MCF 10A (cell line): ENCODE results near the gene NIPBL. TPM values are rescaled to one million over a fixed set of nuclear protein-coding genes. Genes with fewer than 3 reads are reported as not detected.

Source experiments
- BruUV-seq: library from RNA; stranded (reverse); fragments of 400-500 nt; replicated peaks from 2 replicates; lab custom pipeline; 2021; lab: Mats Ljungman, UMichigan
- CTCF ChIA-PET: fragments of 300-600 bp; sonication (Branson Sonifier 250); formaldehyde crosslinking; extraction: SDS; loops from one replicate; lab custom pipeline; 2021; ENCODE audit warnings: antibody characterized with exemption, inconsistent platforms; lab: Yijun Ruan, JAX
- POLR2A ChIA-PET: fragments of 300-600, 350-650 bp; sonication (Branson Sonifier 250); formaldehyde crosslinking; extraction: SDS; loops from one replicate; lab custom pipeline; 2020; ENCODE audit warnings: antibody characterized with exemption, inconsistent platforms; lab: Yijun Ruan, JAX
- DNase-seq: peaks from one replicate; pipeline ENCODE4 v3.0.0-alpha.2; 2018; ENCODE audit not compliant: unreplicated experiment
- H3K27ac Mint-ChIP-seq: one replicate; pipeline ENCODE4 v1.8.0; 2022; ENCODE audit warnings: mild to moderate bottlenecking, low read depth, mixed read lengths; ENCODE audit not compliant: unreplicated experiment
- H3K27me3 Mint-ChIP-seq: one replicate; pipeline ENCODE4 v1.8.0; 2022; ENCODE audit warnings: mixed read lengths; ENCODE audit not compliant: insufficient read depth, unreplicated experiment
- H3K36me3 Mint-ChIP-seq: one replicate; pipeline ENCODE4 v1.8.0; 2022; ENCODE audit warnings: mild to moderate bottlenecking, moderate library complexity, mixed read lengths; ENCODE audit not compliant: insufficient read depth, unreplicated experiment
- H3K4me1 Mint-ChIP-seq: one replicate; pipeline ENCODE4 v1.8.0; 2022; ENCODE audit warnings: mixed read lengths; ENCODE audit not compliant: insufficient read depth, unreplicated experiment
- H3K4me3 Mint-ChIP-seq: one replicate; pipeline ENCODE4 v1.8.0; 2022; ENCODE audit warnings: mild to moderate bottlenecking, moderate library complexity, mixed read lengths; ENCODE audit not compliant: unreplicated experiment
- H3K9me3 Mint-ChIP-seq: one replicate; pipeline ENCODE4 v1.8.0; 2022; ENCODE audit warnings: mixed read lengths; ENCODE audit not compliant: unreplicated experiment
- intact Hi-C: fragments of 100-400 bp; cut with micrococcal nuclease; formaldehyde crosslinking; loops from 2 replicates; pipeline ENCODE4 v1.14.1; 2022
- total RNA-seq: library from RNA; stranded (reverse); gene quantifications from 2 replicates; pipeline ENCODE4 v1.2.3, GENCODE V29; 2022
- TF ChIP-seq, protein P1 (sequence below): fragments of 200-600 bp; IDR thresholded peaks from one replicate; pipeline ENCODE4 v1.8.0; 2022; ENCODE audit warnings: antibody characterized with exemption, mild to moderate bottlenecking; ENCODE audit not compliant: unreplicated experiment

NIPBL gene
- total RNA-seq, 1 experiment from 2014 or later: 46.2 TPM

GRCh38 chr5:36894954-36895353 is 18.4 kb downstream of the NIPBL start:
- TF ChIP-seq, protein P1, sequence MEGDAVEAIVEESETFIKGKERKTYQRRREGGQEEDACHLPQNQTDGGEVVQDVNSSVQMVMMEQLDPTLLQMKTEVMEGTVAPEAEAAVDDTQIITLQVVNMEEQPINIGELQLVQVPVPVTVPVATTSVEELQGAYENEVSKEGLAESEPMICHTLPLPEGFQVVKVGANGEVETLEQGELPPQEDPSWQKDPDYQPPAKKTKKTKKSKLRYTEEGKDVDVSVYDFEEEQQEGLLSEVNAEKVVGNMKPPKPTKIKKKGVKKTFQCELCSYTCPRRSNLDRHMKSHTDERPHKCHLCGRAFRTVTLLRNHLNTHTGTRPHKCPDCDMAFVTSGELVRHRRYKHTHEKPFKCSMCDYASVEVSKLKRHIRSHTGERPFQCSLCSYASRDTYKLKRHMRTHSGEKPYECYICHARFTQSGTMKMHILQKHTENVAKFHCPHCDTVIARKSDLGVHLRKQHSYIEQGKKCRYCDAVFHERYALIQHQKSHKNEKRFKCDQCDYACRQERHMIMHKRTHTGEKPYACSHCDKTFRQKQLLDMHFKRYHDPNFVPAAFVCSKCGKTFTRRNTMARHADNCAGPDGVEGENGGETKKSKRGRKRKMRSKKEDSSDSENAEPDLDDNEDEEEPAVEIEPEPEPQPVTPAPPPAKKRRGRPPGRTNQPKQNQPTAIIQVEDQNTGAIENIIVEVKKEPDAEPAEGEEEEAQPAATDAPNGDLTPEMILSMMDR: no peak
- DNase-seq: no peak
- intact Hi-C loops: no loop called here
- BruUV-seq: no TSS peak
- Mint-ChIP-seq H3K4me1 (peaks cover 24% of the 10 kb centered on the region), H3K36me3 (no peaks in the 10 kb centered on the region), H3K4me3 (no peak overlapping the region), H3K9me3 (no peaks in the 10 kb centered on the region), H3K27me3 (no peaks in the 10 kb centered on the region), H3K27ac (no peak overlapping the region)
- ChIA-PET POLR2A (no interaction called here), CTCF (interaction anchor here (0.5 to 0.7 kb wide), 3 partner anchors 20 to 61 kb away, joined by 3 read pairs; no protein-coding TSS in a partner anchor)

GRCh38 chr5:36896476-36896875 is 19.9 kb downstream of the NIPBL start:
- TF ChIP-seq, protein P1: no peak
- H3K36me3 Mint-ChIP-seq: no peaks in the 10 kb centered on the region
- H3K4me3 Mint-ChIP-seq: no peak overlapping the region
- no peak overlapping the region for H3K27ac Mint-ChIP-seq
- intact Hi-C loops: no loop called here
- peaks cover 24% of the 10 kb centered on the region for H3K4me1 Mint-ChIP-seq
- no peak for DNase-seq
- no peaks in the 10 kb centered on the region for H3K9me3 Mint-ChIP-seq
- no TSS peak for BruUV-seq
- CTCF ChIA-PET: no interaction called here
- POLR2A ChIA-PET: interaction anchor here (0.6 to 1.2 kb wide), 2 partner anchors 14 to 383 kb away, joined by 3 read pairs; no protein-coding TSS in a partner anchor
- H3K27me3 Mint-ChIP-seq: no peaks in the 10 kb centered on the region

DNA sequence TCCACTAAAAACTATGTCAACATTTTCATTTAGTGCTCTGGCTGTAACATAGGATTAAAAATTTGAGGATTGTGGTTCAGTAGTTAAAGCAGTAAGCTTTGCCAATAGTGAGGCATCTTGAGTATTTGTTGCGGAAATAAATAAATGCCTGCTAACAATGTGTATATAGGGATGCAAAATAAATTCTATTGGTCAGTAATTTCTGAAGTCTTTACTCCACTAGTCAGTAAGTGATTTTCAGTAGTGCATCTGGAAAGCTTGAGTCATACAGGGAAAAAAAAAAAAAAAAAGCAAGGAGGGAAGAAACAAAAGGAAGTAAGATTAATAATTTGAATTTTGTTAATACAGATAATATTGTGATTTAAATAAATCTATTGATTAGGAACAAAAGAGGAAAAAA is 21.0 kb downstream of the NIPBL start:
- Mint-ChIP-seq H3K4me3 (no peak overlapping the region), H3K36me3 (no peaks in the 10 kb centered on the region), H3K4me1 (peaks cover 24% of the 10 kb centered on the region), H3K9me3 (no peaks in the 10 kb centered on the region), H3K27ac (peak overlapping the region; percentile 36), H3K27me3 (no peaks in the 10 kb centered on the region)
- TF ChIP-seq, protein P1: no peak
- DNase-seq: no peak
- BruUV-seq: no TSS peak
- CTCF ChIA-PET: no interaction called here
- POLR2A ChIA-PET: interaction anchor here (0.8 to 1.2 kb wide), 3 partner anchors 13 to 385 kb away, joined by 3 read pairs; no protein-coding TSS in a partner anchor
- intact Hi-C loops: no loop called here

GRCh38 chr5:36899860-36900259 is 23.3 kb downstream of the NIPBL start:
- ChIA-PET POLR2A (interaction anchor here (1.2 kb wide), 1 partner anchor 86 kb away, joined by 4 read pairs; no protein-coding TSS in a partner anchor), CTCF (interaction anchor here (0.6 to 1.2 kb wide), 2 partner anchors 19 to 22 kb away, joined by 3 to 4 read pairs; no protein-coding TSS in a partner anchor)
- no peak for DNase-seq
- peaks cover 26% of the 10 kb centered on the region for H3K4me1 Mint-ChIP-seq
- H3K27ac Mint-ChIP-seq: no peak overlapping the region
- BruUV-seq: no TSS peak
- H3K27me3 Mint-ChIP-seq: no peaks in the 10 kb centered on the region
- no peak overlapping the region for H3K4me3 Mint-ChIP-seq
- H3K9me3 Mint-ChIP-seq: no peaks in the 10 kb centered on the region
- intact Hi-C loops: no loop called here
- TF ChIP-seq, protein P1: no peak
- no peaks in the 10 kb centered on the region for H3K36me3 Mint-ChIP-seq
